ENCODE data around the gene DSN1.

The DSN1 gene

DNA sequence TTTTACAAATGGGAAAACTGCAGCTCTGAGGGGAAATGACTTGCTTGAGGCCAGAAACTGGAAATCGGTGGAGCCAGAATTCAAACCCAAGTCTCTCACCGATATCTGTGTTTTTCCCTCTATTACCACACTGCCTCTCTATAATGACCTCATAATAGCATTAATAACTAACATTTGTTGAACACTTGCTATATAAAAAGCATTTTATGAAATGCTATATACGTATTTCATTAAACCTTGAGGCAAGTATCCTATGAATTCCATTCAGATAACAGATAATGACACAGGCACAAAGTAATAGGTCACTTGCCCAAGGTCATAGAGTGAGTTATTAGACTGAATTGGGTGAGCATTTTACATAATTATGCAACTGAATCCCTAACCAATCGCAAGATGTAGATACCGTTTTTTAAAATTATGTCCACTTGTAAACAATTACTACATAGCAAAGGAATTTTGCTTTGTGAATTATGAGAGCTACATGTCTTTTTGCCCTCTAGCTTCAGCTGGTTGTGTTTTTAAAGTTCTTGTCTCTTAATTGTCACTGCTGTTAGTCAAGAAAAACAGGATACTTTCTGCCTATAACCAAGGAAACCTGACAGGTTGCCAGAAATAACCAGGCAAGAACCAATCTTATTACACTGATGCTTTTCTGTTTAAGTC is 4.7 kb downstream of the DSN1 start:
- no peak for DNase-seq
- in situ Hi-C loops (cut with MboI; ENCODE audit: low pct_unique_long_range_greater_than_20kb, low sequenced_read_pairs): no loop called here

DNA sequence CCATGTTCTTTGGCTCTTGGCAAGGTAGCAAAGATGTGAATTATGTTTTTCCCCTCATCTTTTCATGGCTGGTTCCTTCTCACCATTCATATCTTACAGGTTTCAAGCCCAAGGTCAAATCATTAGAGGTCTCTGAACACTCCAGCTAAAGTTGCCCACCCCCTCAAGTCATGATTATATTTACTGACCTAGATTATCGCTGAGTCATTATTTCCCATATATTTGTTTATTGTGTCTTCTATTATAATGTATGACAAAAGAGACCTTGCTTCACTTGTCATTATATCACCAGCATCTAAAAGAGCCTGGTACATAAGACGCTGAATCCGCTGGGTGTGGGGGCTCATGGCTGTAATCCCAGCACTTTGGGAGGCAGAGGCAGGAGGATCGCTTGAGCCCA is 12.4 kb downstream of the DSN1 start:
- in situ Hi-C loops (cut with MboI; ENCODE audit: low pct_unique_long_range_greater_than_20kb, low sequenced_read_pairs): no loop called here
- no peak for DNase-seq

DNA sequence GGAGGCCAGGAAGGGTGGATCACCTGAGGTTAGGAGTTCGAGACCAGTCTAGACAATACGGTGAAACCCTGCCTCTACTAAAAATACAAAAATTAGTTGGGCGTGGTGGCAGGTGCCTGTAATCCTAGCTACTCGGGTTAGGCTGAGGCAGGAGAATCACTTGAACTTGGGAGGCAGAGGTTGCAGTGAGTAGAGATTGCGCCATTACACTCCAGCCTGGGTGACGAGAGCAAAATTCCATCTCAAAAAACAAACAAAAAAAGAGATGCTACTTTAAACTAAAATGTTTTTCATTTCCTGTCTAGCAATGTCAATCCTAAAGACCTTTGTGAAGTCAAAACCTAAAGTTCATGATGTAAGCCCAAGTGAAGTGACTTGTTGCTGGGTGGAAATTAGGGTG is 12.9 kb downstream of the DSN1 start:
- DNase-seq: no peak
- in situ Hi-C loops (cut with MboI; ENCODE audit: low pct_unique_long_range_greater_than_20kb, low sequenced_read_pairs): no loop called here

DNA sequence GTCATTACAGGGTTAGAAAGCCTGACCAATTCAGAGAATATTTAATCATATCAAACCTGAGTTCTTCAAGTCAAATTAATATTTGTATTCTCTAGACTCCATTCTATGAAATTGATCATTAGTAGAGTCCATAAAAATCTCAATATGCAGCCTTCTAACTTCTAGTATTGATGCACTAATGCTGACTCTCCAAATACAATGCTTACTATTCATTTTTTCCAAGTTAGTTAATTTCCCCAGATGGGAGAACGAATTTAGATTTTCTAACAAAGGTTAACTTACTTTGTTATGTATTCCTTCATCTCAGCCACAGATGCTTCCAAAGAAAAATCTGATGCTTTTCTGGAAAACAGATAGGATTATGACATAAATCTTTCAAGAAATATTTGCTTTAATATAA is 15.3 kb downstream of the DSN1 start:
- in situ Hi-C loops (cut with MboI; ENCODE audit: low pct_unique_long_range_greater_than_20kb, low sequenced_read_pairs): no loop called here
- DNase-seq: no peak

DNA sequence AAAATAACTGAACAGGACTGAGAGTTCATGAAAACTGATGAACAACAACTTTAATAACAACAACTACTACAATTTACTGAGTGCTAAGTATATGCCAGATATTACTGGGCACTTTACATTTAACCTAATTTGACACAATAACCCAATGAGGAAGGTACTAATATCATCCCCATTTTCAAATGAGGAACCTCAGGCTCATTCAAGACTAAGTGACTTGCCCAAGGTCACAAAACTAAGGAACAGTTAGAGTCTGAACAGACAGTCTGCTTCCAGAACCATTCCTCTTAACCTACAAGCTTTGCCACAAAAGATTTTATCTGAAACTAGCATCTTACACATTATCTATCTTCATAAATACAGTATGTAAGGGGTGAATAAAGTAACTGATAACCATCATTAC is 17.1 kb downstream of the DSN1 start:
- in situ Hi-C loops (cut with MboI; ENCODE audit: low pct_unique_long_range_greater_than_20kb, low sequenced_read_pairs): no loop called here

DNA sequence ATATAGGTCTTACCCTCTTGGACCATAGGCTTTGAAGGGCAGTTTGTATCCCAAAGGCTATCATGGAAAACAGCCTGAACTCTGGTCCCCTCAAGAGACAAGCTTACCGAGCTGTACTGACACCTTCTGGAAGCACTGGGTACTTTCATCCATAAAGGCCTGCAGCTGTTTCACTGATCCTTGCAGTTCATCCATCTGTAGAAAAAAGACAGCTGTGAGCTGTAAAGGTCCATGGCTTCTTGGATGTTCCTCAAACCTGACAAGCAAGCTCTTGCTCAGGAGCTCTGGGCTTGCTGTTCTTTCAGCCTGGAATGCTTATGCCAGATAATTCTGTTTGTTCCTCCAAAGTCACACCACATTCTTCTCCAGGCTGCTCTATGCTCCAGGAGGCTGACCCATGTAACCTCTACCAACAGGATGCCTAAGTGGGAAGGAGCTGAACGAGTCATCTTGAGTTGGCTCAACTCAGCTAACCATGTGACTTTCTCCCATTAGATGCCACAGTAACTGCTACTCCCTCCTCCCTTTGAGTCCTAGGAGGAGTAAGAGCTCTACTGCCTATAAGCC is 18.8 kb downstream of the DSN1 start:
- in situ Hi-C loops (cut with MboI; ENCODE audit: low pct_unique_long_range_greater_than_20kb, low sequenced_read_pairs): no loop called here
- DNase-seq: peak; percentile 70

More for the DNA sequence above, 17.1 kb downstream of the DSN1 start:
- no peak for DNase-seq

DNA sequence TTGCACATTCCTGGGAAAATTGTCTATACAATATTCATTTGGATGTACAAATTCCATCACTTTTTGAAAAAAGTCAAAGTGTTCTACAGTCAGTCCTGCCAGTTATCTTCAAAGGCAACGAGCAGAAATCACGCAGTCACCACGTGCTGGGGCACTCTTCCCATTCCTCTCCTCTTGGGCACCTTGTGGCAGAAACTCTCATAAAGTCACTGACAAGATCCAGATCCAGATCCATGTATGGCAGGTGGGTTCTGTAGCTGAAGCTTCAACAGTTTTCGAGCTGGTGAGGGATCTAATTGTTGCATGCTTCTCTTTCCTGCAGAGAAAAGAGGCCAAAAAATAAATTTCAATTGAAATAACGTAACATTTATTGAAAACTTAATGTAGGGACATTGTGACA is 21.0 kb downstream of the DSN1 start:
- in situ Hi-C loops (cut with MboI; ENCODE audit: low pct_unique_long_range_greater_than_20kb, low sequenced_read_pairs): no loop called here
- DNase-seq: no peak

DNA sequence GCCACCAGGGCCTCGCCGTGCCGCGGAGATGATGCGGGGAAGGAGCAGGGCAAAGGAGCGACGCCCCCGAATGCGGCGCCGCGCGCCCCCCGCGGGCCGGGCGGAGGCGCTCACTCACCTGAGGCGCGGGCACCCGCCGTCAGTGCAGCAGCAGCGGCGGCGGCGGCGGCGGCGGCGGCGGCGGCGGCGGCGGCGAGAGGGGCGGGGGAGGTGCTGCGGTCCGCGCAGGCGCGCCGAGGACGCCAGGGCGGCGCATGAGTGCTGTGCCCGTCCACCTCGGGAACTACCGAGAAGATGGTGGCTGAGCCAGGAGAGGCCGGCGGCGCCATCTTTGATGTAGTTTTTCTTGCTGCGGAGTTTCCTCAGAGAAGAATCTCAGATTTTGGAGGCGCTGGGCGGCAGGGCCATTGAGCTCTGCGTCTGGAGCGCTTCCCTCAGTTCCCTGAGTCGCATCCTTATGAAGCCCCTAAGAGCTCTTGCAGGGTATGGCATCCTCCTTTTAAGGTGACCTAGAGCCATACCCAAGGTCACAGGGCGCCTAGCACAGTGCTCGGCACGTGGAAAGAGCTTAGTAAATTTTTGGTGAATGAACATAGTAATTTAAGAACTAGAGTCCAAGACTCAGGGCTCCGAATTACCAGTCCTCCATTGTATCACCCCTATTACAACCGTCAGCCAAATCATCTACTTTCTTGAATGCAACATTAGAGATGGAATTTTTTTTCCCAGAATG is 27.5 kb downstream of the DSN1 start, which contains the start of gene NDRG3:
Gene NDRG3 (minus strand): TSS at position 164 of the 733 bp plus-strand sequence. CDS start 24,355 bp downstream, outside the sequence.
- in situ Hi-C loops (cut with MboI; ENCODE audit: low pct_unique_long_range_greater_than_20kb, low sequenced_read_pairs): no loop called here
- peak; percentile 90 for DNase-seq

DNA sequence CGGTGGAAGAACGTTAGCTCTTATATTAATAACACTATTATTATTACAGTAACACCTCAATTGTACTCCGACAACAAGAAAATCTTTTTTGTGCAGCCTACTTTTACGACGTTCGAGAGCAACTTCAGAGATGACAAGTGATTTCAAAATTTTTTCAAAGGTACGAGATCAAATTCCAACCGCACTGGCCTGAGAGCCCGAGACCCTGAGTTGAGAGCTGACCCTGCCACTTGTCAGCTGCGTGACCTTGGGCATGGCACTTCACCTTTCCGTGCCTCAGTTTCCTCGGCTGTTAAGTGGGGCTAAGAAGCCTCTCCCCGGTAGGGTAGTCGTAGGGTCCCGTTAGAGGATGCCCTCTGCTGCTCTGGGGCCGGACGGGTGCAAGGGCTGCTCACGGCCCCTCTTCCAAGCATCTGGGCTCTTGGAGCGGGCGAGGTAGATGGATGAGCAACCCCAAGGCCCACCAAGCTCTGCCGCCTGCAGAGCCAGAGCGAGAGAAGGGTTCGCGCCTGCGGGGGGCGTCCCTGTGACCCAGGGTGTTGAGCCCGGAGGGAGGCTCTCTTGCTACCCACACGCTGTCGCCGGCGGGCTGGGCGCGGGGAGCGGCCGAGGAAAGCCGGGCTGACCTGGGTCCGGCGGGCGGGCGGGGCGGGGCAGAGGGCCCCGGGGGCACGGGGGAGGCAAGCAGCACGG is 28.2 kb downstream of the DSN1 start:
- in situ Hi-C loops (cut with MboI; ENCODE audit: low pct_unique_long_range_greater_than_20kb, low sequenced_read_pairs): no loop called here
- peak; percentile 31 for DNase-seq

DNA sequence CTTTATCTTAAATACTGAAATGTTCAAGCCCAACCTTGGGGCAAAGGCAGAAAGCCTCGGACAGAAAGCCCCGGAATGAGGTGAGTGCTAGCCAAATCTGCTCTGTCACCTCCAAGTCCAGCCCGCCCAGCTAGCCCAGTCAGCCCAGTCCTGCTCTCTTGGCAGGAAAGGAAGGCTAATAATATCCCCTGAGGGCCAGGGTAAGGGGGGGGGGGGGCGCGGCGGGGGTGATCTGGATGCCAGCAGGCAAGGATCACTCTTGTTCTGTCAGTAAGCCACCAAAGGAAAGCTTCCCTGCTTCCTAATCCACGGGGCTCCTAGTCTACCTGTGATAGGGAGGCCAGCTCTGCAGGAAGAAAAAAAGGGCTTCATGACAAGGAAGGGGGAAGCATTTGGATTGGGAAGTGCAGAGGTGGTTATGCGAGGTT is 28.8 kb downstream of the DSN1 start:
- in situ Hi-C loops (cut with MboI; ENCODE audit: low pct_unique_long_range_greater_than_20kb, low sequenced_read_pairs): no loop called here
- no peak for DNase-seq

DNA sequence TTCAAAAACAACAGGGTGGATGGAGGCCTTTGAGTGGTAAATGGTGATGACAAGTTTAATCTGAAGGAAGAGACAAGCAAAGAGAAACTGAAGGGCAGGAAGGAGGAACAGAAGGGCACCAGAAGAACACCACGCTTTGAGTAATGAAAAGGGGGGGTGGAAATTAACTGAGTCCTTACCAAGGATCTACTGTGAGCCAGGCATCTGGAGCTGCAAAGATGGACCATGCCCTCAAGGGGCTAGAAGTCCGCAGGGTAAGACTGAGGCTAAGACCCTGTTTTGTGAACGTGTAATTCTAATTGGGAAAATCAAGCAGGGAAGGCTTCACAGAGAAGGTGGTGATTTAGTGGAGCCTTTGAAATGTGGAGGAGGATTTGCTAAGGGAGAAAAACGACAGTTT is 29.3 kb downstream of the DSN1 start:
- no peak for DNase-seq
- in situ Hi-C loops (cut with MboI; ENCODE audit: low pct_unique_long_range_greater_than_20kb, low sequenced_read_pairs): no loop called here

DNA sequence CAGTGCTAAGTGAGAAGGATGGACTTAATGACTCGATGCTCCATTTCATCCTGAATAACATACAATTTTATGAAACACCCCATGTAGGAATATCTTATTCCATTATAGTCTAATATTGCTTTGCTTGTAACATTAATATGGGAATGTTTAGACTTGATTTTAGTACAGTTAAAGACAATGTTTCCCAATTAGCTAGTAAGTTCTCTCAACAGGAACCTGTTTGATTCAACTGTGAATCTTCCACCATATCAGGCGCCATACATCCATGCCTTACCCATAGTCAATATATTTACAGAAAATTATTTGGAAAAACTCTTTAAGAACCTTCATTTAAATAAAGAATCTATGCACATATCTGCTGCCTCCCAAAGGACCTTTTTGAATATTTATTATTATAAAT is 31.0 kb downstream of the DSN1 start:
- no peak for DNase-seq
- in situ Hi-C loops (cut with MboI; ENCODE audit: low pct_unique_long_range_greater_than_20kb, low sequenced_read_pairs): no loop called here

DNA sequence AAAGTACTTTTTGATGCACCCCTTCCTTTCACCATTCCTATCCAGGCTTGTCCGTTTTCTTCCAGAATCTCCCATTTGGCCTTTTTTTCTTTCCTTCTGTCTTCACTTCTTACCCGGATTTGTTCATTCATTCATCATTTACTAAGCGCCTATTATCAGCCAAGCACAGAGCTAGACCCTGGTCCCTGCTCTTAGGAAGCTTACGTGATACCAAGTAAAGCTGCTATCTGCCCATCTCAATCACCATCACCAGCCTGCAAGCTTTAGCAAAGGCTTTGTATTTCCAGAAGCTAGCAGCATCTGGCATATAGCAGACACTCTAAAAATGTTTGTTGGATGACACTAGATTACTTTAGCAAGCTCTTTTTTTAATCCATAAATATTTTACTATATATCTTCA is 32.5 kb downstream of the DSN1 start:
- in situ Hi-C loops (cut with MboI; ENCODE audit: low pct_unique_long_range_greater_than_20kb, low sequenced_read_pairs): no loop called here
- DNase-seq: no peak

DNA sequence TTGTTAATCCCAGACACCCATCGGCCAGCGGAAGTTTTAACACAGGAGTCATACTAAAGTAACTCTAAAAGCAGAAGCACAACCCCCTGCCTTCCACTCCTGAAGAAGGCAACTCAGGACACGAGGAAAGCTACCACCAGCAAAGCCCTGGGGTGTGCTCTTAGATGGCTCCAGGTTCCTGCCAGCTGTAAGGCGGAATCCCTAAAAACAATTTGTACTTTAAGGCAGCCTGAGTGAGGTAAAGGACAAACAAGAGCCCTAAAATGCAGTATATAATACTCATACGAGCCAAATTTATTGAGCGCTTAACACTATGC is 36.4 kb downstream of the DSN1 start:
- in situ Hi-C loops (cut with MboI; ENCODE audit: low pct_unique_long_range_greater_than_20kb, low sequenced_read_pairs): no loop called here
- no peak for DNase-seq

DNA sequence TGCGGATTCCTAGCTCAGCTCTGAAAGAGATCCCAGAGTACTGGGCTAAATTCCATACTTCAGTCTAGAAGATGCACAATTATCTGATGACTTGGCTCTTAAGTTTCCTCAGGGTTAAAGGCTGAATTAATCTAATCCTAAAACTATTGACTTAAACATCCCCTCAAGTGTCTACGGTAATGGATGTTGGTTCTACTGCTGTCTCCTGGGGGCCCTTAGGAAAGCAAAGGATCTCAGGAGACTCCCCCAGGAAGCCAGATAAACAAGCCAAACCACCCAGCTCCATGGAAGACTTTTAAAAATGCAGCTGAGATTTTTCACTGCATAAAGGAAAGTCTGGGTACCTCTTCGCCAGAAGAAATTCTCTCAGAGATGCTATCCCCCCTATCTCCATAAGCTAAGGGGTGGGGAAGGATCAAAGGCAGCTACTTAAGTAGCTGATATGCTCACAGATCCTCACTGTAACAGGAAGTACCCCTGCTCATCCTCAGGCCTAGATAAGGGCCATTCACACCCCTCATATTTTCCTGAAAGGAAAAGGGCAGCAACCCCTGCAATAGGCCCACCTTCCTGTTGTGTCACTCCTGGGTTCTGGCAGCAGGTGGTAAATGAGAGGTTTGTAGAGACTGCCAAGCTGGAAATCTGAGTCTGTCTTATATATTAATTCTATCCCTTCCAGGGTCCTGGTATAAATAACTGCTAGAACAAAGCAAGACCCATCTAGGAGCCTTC is 36.9 kb downstream of the DSN1 start:
- in situ Hi-C loops (cut with MboI; ENCODE audit: low pct_unique_long_range_greater_than_20kb, low sequenced_read_pairs): no loop called here
- DNase-seq: peak; percentile 40

DNA sequence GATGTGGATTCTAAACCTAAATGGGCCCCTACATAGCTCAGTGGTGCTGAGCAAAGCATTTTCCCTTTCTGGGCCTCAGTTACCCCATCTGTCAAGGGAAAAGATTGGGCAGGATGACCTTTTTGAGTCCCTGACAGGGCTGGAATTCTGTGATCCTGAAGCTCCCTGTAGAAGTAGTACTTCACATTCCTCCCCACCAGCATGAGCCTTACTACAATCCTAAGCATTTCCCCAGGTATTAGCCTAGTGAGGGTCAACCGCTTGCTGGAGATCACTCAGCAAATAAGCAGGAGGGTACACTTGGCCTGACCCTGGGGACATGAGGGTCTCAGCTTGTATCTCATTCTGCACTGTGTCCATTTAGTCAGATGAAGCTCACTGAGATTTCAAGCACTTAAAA is 41.1 kb downstream of the DSN1 start:
- in situ Hi-C loops (cut with MboI; ENCODE audit: low pct_unique_long_range_greater_than_20kb, low sequenced_read_pairs): no loop called here

DNA sequence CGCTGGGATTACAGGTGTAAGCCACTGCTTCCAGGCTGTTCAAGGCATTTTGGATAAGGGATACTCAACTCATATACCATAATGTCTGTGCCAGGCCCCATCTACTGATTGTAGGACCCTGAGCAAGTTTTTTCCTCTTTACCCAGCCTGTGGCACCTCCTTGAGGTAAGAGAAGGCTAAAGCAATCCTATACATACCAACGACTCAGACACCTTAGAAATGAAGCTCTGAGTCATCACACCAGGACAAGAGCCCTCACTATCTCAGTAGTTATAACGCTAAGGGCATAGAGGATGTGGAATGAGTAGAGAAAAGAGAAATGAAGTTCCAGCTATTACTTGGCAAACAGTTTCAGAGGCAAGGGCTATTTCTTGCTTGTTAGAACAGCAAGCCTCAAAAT is 44.6 kb downstream of the DSN1 start:
- DNase-seq: peak; percentile 57
- in situ Hi-C loops (cut with MboI; ENCODE audit: low pct_unique_long_range_greater_than_20kb, low sequenced_read_pairs): no loop called here

More for the DNA sequence above, 41.1 kb downstream of the DSN1 start:
- no peak for DNase-seq

DNA sequence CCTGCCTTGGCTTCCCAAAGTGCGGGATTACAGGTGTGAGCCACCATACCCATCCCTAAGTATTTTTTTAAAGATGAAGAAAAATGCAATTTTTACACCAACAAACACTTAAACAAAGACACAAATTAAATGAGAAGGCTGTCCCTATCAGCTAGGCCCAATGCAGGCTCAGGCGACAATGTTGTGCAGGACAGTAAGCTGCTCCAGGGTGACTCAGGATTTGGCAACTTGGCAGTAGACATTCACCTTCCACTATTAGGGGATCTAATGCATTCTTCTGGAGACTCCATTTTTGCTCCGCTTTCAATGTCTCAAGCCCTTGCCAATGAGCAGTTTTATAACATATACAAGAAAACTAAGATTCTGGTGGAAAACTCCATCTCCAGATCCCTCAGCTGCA is 47.4 kb downstream of the DSN1 start:
- DNase-seq: no peak
- in situ Hi-C loops (cut with MboI; ENCODE audit: low pct_unique_long_range_greater_than_20kb, low sequenced_read_pairs): no loop called here

DNA sequence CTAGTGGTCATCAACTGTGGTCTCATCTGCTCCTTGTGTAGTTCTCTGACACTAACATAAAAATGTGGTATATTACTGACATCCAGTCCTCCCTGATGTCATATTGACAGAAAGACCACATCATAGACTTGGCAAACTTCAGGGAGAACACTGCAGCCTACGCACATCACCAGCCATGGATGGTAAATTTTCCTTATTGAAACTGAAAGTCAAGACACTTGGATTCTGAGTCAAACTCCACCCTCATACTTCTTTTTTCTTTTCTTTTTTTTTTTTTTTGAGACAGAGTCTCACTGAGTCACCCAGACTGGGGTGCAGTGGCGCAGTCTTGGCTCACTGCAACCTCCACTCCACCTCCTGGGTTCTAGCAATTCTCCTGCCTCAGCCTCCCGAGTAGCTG is 53.1 kb downstream of the DSN1 start:
- in situ Hi-C loops (cut with MboI; ENCODE audit: low pct_unique_long_range_greater_than_20kb, low sequenced_read_pairs): no loop called here
- DNase-seq: no peak
